ENCODE results near the gene DHRS11. TPM values are rescaled to one million over a fixed set of nuclear protein-coding genes. Genes with fewer than 3 reads are reported as not detected.

Gene DHRS11
- total RNA-seq, 6 experiments from 2014 or later, result 5.1 to 13.6 (median 9.3) TPM

DNA sequence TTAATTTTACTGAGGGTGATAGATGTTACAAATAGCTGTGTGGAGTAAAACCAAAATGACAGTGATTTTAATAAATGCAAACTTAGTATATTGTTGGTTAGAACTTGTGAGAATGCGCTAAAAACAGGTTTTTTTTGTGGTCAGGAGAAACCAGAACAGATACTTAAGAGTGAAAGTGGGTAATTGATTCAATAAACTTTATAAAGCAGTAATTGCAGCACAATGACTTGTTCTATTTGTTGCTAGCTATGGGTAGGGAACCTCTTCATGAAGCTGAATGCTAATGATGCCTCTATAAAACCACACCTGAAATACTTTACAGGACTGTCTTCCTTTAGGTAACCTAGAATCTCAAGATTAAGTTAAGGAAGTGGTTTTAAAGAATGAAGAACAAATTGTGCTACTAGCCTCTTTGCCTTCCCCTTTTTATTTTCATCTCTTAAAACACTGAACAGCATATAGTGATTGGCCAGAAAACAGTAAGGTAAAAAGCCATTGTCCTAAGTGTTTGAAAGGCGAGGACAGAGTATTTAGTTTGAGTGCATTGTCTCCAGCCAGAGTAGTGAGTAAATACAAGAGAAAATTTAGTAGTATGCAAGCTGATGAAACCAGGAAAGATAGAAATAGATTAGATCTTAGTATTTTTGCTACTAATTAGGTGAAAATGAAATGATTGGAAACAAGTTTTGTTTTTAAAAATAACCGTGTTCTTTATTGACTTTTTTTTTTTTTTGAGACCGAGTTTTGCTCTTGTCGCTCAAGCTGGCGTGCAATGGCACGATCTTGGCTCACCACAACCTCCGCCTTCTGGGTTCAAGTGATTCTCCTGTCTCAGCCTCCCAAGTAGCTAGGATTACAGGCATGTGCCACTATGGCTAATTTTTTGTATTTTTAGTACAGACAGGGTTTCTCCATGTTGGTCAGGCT lies 40.9 kb upstream of the DHRS11 start:
- 64% methylated on average over 5 of the region's 8 CpGs for WGBS (ENCODE audit: insufficient coverage, low coverage, low lambda C conversion rate, missing lambda C conversion rate)
- Histone ChIP-seq H3K9me3 (no peaks in the 10 kb centered on the region), H3K36me3 (peaks cover 0 to 3% (median 2%) of the 10 kb centered on the region in 4 donors), H3K4me3 (no peak overlapping the region), H3K27me3 (no peaks in the 10 kb centered on the region), H3K4me1 (peaks cover 0 to 39% (median 11%) of the 10 kb centered on the region in 4 donors), H3K27ac (no peak overlapping the region)
- no peak for DNase-seq
- TF ChIP-seq, protein P1, sequence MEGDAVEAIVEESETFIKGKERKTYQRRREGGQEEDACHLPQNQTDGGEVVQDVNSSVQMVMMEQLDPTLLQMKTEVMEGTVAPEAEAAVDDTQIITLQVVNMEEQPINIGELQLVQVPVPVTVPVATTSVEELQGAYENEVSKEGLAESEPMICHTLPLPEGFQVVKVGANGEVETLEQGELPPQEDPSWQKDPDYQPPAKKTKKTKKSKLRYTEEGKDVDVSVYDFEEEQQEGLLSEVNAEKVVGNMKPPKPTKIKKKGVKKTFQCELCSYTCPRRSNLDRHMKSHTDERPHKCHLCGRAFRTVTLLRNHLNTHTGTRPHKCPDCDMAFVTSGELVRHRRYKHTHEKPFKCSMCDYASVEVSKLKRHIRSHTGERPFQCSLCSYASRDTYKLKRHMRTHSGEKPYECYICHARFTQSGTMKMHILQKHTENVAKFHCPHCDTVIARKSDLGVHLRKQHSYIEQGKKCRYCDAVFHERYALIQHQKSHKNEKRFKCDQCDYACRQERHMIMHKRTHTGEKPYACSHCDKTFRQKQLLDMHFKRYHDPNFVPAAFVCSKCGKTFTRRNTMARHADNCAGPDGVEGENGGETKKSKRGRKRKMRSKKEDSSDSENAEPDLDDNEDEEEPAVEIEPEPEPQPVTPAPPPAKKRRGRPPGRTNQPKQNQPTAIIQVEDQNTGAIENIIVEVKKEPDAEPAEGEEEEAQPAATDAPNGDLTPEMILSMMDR (IDR thresholded peaks at IDR 0.05), result no peak
- TF ChIP-seq POLR2A (IDR thresholded peaks at IDR 0.05), result no peak
- intact Hi-C loops (cut with DNase I), result no loop called here
- ATAC-seq, result no peak

DNA sequence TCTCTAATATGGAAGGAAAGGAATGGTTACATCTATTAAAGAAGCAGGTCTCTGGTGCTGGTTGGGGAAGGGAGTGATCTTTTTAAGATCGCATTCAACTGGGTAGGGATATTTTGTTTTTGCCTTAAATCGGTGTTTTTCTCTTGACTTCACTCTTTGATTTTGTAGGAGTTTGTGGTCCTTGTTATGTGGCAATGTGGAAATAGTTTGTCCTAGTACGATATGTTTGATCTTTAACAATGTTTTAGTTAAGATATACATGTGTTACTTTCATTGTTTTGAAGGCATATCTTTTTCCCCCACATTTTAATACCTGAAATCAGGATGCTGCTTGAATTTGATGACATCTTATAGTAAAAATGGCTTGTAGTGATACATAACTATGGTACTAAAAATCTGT lies 38.2 kb upstream of the DHRS11 start:
- peaks cover 0 to 16% (median 0%) of the 10 kb centered on the region in 4 donors for H3K4me1 ChIP-seq

DNA sequence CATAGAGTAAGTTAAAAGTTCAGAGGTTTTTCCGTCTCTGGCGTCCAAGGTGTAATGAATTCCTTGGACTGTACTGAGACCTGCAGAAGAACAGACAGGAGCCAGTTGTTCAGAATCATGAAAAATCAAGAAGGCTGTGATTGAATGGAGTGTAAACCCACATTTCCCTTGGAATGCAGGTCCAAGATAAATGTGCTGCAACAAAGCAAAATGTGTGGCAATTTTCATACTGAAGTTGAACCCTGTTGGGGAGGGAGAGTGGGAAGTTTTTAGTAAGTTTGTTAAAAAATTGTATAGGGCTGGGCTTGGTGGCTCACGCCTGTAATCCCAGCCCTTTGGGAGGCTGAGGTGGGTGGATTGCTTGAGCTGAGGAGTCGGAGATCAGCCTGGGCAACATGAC lies 25.6 kb upstream of the DHRS11 start:
- TF ChIP-seq, protein P1 (IDR thresholded peaks at IDR 0.05), result no peak
- TF ChIP-seq POLR2A (IDR thresholded peaks at IDR 0.05), result no peak
- ATAC-seq (no peak), DNase-seq (no peak)
- Histone ChIP-seq H3K4me3 (no peak overlapping the region), H3K27ac (no peak overlapping the region), H3K27me3 (no peaks in the 10 kb centered on the region), H3K36me3 (peaks cover 7 to 80% (median 39%) of the 10 kb centered on the region in 4 donors), H3K4me1 (peaks cover 0 to 3% (median 0%) of the 10 kb centered on the region in 4 donors), H3K9me3 (no peaks in the 10 kb centered on the region)
- intact Hi-C loops (cut with DNase I), result no loop called here
- 94% methylated on average over 4 of the region's 4 CpGs for WGBS (ENCODE audit: insufficient coverage, low coverage, low lambda C conversion rate, missing lambda C conversion rate)

More for the DNA sequence above, 38.2 kb upstream of the DHRS11 start:
- no peak overlapping the region for H3K27ac ChIP-seq
- H3K9me3 ChIP-seq, result no peaks in the 10 kb centered on the region
- intact Hi-C loops (cut with DNase I), result no loop called here
- no peak overlapping the region for H3K4me3 ChIP-seq
- WGBS (ENCODE audit: insufficient coverage, low coverage, low lambda C conversion rate, missing lambda C conversion rate), result 88% methylated on average over 3 of the region's 3 CpGs
- H3K27me3 ChIP-seq, result no peaks in the 10 kb centered on the region
- H3K36me3 ChIP-seq, result peaks cover 9 to 30% (median 14%) of the 10 kb centered on the region in 4 donors
- ATAC-seq (no peak), DNase-seq (no peak)
- TF ChIP-seq POLR2A (IDR thresholded peaks at IDR 0.05), result no peak
- TF ChIP-seq, protein P1 (IDR thresholded peaks at IDR 0.05), result no peak

DNA sequence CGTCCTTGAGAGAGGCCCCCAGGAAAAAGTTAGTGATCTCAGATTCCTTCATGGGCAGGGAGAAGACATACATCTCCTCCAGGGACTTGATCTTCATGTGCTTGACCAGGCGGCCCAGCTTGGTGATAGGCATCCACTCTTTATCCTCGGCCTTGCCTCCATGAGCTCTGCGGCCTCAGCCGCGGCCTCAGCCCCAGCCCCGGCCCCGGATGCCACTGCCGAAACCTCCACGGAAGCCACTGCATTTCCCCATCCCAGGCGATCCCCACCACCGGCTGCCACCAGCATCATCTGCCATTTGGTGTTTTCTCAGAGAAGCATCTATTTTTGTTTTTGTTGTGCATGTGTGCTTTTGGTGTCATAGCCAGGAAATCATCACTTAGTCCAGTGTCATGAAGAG lies 16.7 kb upstream of the DHRS11 start:
- Histone ChIP-seq H3K9me3 (no peaks in the 10 kb centered on the region), H3K4me3 (no peak overlapping the region), H3K36me3 (peaks cover 9 to 72% (median 29%) of the 10 kb centered on the region in 4 donors), H3K4me1 (no peaks in the 10 kb centered on the region), H3K27ac (no peak overlapping the region), H3K27me3 (no peaks in the 10 kb centered on the region)
- WGBS (ENCODE audit: insufficient coverage, low coverage, low lambda C conversion rate, missing lambda C conversion rate), result 95% methylated on average over 3 of the region's 12 CpGs
- TF ChIP-seq, protein P1 (IDR thresholded peaks at IDR 0.05), result no peak
- no peak for TF ChIP-seq POLR2A (IDR thresholded peaks at IDR 0.05)
- ATAC-seq (no peak), DNase-seq (no peak)
- intact Hi-C loops (cut with DNase I), result no loop called here
